T-helper 1 cell treated with Interleukin-12 subunit alpha and Interleukin-12 subunit beta and Interleukin-4 antibody, amounts not matched to agents 30 ng/mL and 1 ng/mL, for 36 hours (primary cell): Measurements from ENCODE around the gene ACSF3. TPM values are rescaled to one million over a fixed set of nuclear protein-coding genes. Genes with fewer than 3 reads are reported as not detected.

Experiments used
- intact Hi-C: fragments of 100-400 bp; cut with micrococcal nuclease; formaldehyde crosslinking; loops from one replicate; pipeline ENCODE4 v1.15.1; 2024
- total RNA-seq: library from RNA; stranded (reverse); gene quantifications from 2 replicates; pipeline ENCODE4 v1.2.3, GENCODE V29; 2022

ACSF3 gene
- total RNA-seq, result 55.4 and 58.6 TPM in 2 replicates

DNA sequence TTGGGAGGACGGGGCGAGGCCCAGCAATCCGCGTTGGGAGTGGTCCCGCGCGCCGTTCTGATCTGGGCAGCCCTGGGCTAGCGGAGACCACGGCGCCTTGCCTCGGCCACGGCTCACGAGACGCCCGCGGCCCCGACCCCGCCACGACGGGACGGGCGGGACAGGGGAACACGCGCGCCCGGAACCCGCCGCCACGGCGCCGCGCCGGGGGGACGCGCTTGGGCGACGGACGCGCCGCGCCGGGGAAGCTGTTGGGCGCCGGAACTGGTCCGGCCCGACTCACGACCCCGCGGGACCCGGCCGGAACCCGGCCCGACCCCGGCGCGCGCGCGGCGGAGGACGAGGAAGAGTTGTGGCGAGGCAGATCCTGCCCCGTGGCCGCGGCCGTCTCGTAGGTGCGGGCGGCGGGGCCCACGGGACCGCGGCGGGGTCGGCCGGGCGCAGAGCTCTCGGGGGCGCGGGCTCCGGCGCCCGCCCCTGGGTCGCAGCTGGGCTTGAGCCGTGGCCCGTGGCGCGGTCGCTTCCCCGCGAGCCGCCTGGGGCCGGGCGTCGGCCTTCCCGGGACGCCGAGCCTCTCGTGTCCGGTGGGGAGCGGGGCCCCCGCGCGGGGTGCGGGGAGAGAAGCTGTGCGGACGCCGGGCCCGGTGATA is at the start of gene ACSF3:
Gene ACSF3 (plus strand): TSS at position 251 of the 650 bp plus-strand sequence. CDS start 6,830 bp downstream, outside the sequence.
- intact Hi-C loops, result loop anchor here (10.0 kb wide), 2 partner anchors 151 to 471 kb away; partner anchors contain the start of gene RPL13

- intact Hi-C loops, result no loop called here
Observed at GRCh38 chr16:89044418-89045180, 49.1 kb upstream of the ACSF3 start.

DNA sequence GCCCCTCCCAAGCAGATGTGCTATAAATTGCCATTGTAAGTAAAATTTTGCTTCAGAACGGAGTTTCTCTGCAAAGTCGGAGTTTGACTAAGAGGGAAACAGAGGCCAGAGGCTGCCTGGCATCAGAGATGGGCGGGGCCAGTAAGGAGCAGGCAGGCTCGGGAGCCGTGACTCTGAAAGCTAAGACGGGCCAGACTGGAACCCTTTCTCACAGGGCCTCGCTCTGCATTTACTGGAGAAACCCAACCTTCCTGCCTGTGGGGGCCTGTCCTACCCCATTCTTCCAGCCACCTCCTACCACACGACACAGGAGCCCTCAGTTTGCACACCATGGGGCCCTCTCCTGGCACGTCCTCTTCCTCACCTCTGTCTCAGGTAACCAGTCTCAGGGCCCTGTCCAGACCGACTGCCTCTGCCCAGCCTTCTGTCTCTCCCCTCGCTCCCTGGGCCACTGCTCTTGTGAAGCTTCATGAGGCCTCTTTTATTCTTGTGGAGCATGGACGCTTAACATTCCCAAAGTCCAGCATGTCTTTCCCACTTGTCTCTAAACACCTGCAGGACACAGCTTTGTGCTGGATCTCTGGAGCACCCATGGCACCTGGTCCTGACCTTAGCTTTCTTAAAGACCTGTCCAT is 48.4 kb upstream of the ACSF3 start:
- intact Hi-C loops, result no loop called here

DNA sequence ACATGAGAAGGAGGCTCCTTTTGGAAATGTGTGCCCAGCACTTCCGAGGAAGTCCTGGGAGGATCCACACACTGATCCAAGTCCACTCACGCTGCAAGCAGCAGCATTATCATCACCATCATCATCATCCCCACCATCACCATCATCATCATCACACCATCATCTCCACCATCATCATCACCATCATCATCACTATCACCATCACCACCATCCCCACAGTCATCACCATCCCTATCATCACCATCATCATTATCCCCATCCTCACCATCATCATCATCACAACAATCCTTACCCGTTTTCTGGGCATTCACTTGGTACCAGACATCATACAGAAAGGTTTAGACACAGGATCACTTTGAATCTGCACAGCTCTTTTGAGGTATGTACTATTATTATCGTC is 47.8 kb upstream of the ACSF3 start:
- intact Hi-C loops, result no loop called here

DNA sequence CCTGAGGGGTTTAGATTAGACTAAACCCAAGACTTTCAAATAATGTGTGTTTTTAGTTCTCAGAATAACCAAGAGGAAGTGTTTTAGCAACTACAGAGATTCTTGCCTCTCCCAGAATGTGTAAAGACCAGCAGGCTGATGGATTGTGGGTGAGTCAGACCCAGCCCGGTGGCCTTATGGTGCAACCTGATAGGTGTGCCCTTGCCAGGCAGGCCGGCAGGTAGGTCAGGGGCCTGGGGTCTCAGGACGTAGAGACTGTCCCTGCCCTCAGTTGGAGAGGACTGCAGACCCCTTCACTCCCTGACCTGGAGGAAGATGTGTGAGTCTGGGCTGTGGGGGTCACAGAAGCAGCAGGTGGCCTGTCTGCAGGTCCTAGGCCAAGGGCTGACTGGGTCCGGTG is 47.2 kb upstream of the ACSF3 start:
- intact Hi-C loops, result no loop called here

DNA sequence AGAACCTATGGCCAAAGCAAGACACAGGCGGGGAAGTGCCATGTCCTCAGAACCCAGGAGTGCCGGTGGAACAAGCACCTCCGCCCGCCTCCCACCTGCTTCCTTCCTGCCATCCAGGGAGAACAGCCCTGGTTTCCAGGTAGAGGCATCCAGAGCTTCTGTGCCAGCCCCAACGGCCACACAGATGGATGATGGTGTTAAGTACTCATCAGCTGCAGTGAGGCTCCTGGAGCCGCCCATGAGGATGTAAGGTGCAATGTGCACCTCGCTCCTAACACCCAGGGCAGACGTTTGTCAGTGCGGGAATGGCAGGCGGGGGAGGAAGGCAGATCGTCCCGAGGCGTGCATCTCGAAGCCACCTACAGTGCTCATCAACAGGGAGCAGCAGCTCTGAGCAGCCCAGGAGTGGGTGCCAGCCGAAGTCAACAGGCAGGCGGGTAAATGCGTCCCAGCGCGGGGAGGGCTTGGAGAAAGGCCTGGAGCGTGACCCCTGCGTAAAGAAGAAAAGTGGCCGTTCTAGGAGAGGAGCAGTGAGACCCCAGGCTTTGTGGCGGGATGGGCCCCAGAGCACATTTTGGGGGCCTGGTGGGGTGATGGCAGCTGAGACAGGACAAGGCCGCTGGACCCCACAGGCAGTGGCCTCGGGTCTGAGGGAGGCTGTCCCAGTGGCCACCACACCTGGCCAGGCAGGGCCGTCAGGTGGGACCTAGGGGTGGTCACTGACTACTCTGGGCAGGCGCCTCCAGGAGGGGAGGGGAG is 46.1 kb upstream of the ACSF3 start:
- intact Hi-C loops, result no loop called here

DNA sequence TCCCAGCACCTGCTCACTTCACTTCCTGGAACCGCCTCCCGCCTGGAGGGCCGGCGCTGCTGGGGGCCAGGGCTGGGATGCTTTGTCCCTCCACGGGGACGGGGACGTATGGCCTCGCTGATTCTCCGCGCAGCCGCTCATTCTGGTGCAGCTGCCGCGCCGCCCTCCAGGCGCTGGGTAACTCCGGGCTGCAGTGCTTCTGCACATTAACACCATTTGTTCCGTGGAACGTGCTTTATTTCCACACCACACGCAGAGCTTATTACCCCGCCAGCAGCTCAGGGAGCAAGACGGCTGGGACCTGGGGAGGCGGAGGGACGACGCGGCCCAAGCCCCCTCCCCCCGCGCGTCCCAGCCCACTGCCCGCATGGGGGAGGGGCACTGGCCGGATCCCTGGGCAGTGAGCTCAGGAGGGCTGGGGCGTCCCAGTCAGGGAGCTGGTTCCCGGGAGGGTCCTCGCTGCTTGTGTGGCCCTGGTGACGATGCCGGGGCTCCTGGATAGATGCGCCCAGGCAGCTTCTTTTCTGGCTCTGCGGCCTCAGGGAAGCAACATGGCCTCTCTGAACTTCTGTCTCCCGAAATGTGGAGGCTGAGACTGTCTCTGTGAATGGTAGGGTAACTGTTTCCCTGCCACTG is 45.4 kb upstream of the ACSF3 start:
- intact Hi-C loops, result no loop called here

DNA sequence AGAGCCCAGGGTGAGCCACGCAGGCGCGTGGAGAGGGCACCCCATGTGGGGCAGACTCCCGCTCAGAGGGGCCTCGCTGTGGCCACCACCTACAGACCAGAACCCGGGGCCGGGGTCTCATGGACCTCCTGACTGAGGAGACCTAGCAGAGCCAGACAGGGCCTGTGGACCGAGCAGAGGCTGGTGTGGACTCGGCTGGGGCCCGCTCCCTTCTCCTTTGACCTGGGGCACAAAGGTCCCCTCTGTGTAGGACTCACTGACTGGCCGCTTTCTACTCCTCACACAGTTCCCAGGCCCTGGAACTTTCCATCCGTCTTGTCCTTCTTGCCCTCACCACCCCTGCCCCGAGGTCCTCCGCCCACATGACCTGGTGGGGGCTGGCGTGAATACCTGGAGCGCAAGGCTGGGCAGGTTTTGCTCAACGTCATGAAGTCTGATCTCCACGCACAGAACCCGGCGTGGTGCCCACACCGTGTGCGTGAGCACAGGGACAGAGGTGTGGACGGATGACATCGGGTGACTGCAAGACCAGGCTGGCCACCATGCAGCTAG is 44.7 kb upstream of the ACSF3 start:
- intact Hi-C loops, result no loop called here

DNA sequence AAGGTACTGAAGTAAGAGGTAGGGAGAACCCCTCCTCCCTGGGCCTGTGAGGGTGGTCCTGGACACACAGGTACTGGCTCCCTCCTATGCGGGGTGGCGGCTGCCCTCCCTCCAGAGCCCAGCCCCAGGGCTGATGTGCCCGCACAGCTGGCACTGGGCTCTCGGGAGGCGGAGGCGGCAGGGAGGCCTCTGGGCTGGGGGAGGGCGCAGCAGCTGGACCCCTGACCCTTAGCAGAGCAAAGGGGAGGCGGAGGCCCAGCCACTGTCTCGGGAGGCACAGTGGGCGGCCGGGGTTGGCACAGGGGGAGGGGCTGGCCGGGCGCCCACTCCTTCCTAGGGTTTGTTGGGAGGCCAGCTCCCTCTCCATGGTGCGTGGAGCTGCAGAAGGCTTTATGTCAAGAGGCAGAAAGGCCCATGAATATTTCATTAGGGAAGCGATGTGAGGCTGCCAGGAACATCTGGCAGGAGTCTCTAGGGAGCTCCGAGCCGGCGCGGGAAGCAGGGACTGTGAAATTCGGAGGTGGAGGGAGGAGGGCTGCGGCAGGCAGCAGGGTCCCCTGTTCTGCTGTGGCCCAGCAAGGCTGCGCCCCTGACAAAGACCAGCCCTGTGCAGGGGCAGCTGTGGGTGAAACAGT is 44.1 kb upstream of the ACSF3 start:
- intact Hi-C loops, result no loop called here

- intact Hi-C loops, result no loop called here
Observed at GRCh38 chr16:89050119-89050867, 43.4 kb upstream of the ACSF3 start.

GRCh38 chr16:89050868-89051311 is 42.8 kb upstream of the ACSF3 start:
- intact Hi-C loops, result no loop called here

- intact Hi-C loops, result no loop called here
Observed at GRCh38 chr16:89051521-89052166, 42.0 kb upstream of the ACSF3 start.

GRCh38 chr16:89052191-89052889 is 41.3 kb upstream of the ACSF3 start:
- intact Hi-C loops, result no loop called here

- intact Hi-C loops, result no loop called here
Observed at GRCh38 chr16:89052890-89053724, 40.5 kb upstream of the ACSF3 start.

DNA sequence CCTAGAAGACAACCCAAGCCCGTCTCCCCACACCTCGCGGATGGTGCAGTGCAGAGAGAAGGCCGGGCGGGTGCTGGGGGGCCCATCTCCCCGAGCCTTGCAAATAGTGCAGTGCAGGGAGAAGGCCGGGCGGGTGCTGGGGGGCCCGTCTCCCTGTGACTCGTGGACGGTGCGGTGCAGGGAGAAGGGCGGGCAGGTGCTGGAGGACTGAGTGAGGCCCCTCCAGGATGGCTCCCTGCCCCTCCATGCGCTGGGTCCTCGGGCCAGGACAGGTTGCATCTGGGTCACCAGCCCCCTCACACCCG is 40.0 kb upstream of the ACSF3 start:
- intact Hi-C loops, result no loop called here

DNA sequence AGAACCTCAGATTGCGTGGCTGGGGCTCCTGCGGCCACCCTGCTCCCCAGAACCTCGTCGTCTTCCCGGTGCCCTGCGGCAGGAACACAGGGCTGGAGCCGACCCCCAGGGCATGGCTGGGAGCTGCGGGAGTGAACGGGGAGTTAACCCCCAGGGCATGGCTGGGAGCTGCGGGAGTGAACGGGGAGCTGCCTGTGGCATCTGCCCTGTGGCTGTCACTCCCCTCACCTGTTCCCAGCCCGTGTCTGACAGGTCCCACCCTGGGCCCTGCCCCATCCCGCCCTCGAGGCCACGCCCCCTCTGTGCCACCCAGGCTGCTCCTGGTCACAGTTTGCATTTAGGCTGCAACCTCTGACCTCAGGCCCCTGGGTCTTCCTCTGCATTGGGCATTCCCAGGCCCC is 39.4 kb upstream of the ACSF3 start:
- intact Hi-C loops, result no loop called here

DNA sequence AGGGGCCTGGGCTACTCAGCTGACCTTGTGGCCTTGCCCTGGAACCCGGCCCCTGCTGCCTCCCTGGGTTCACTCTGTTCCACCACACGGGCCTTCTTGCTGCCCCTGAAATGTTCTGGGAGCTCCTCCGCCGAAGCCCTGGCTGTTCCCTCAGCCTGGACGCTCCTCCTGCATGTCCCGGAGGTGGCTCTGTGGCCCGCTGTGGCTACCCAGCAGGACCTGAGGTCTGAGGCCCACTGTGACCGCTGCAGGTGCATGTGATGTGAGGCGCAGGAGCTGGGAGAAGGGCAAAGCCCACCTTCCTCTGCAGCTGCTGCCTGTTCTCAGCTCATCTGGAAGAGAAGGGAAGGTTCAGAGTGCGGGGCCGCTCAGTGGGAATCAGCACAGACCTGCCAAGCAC is 38.9 kb upstream of the ACSF3 start:
- intact Hi-C loops, result no loop called here

GRCh38 chr16:89055313-89055712 is 38.3 kb upstream of the ACSF3 start:
- intact Hi-C loops, result no loop called here
